ENCODE measurements around the gene IDH1.
"Not testable (repeated sequence)": the region's sequence is repeated elsewhere in the genome, so short reads cannot be mapped to it uniquely, and the experiment has no call there.

The IDH1 gene

GRCh38 chr2:208222351-208222750 is 32.5 kb downstream of the IDH1 start:
- H3K4me3 ChIP-seq (ENCODE audit: low read depth, low read length), result no peak overlapping the region

GRCh38 chr2:208221873-208222272 is 33.0 kb downstream of the IDH1 start:
- not testable (repeated sequence) for DNase-seq (ENCODE audit: low read depth); H3K4me3 ChIP-seq (ENCODE audit: low read depth, low read length)

More at GRCh38 chr2:208222351-208222750, 32.5 kb downstream of the IDH1 start:
- no peak for DNase-seq (ENCODE audit: low read depth)
- no peak for TF ChIP-seq CTCF (IDR thresholded peaks at IDR 0.05; ENCODE audit: control insufficient read depth, extremely low read depth, insufficient read depth)

- DNase-seq (ENCODE audit: low read depth), result no peak
- no peak overlapping the region for H3K4me3 ChIP-seq (ENCODE audit: low read depth, low read length)
- TF ChIP-seq CTCF (IDR thresholded peaks at IDR 0.05; ENCODE audit: control insufficient read depth, extremely low read depth, insufficient read depth), result no peak
These were observed 44.0 kb downstream of the IDH1 start for GRCh38 chr2:208210688-208211451.

GRCh38 chr2:208208335-208209085 is 46.4 kb downstream of the IDH1 start:
- H3K4me3 ChIP-seq (ENCODE audit: low read depth, low read length), result no peak overlapping the region
- no peak for DNase-seq (ENCODE audit: low read depth)
- TF ChIP-seq CTCF (IDR thresholded peaks at IDR 0.05; ENCODE audit: control insufficient read depth, extremely low read depth, insufficient read depth), result no peak

GRCh38 chr2:208207769-208208168 is 47.1 kb downstream of the IDH1 start:
- TF ChIP-seq CTCF (IDR thresholded peaks at IDR 0.05; ENCODE audit: control insufficient read depth, extremely low read depth, insufficient read depth), result no peak
- H3K4me3 ChIP-seq (ENCODE audit: low read depth, low read length), result no peak overlapping the region
- DNase-seq (ENCODE audit: low read depth), result no peak

- H3K4me3 ChIP-seq (ENCODE audit: low read depth, low read length), result no peak overlapping the region
- no peak for TF ChIP-seq CTCF (IDR thresholded peaks at IDR 0.05; ENCODE audit: control insufficient read depth, extremely low read depth, insufficient read depth)
These were observed 50.7 kb downstream of the IDH1 start for GRCh38 chr2:208204166-208204565.

GRCh38 chr2:208195531-208195930 is 59.3 kb downstream of the IDH1 start:
- TF ChIP-seq CTCF (IDR thresholded peaks at IDR 0.05; ENCODE audit: control insufficient read depth, extremely low read depth, insufficient read depth), result no peak
- H3K4me3 ChIP-seq (ENCODE audit: low read depth, low read length), result no peak overlapping the region
- DNase-seq (ENCODE audit: low read depth), result no peak

More at GRCh38 chr2:208204166-208204565, 50.7 kb downstream of the IDH1 start:
- no peak for DNase-seq (ENCODE audit: low read depth)

All from LNCaP clone FGC (cell line).